Astrocyte (in vitro differentiated cells and primary cell): ENCODE measurements around the gene TMOD3.

ENCODE experiments used
- EZH2 ChIP-seq: IDR thresholded peaks from 2 replicates; pipeline ENCODE4 v1.6.1; 2012; ENCODE audit warnings: mild to moderate bottlenecking, low read length, inconsistent platforms; ENCODE audit not compliant: insufficient read depth
- TF ChIP-seq, protein P1 (sequence below): IDR thresholded peaks from 2 replicates; pipeline ENCODE4 v1.5.1; 2011; ENCODE audit warnings: low read depth, mild to moderate bottlenecking, inconsistent platforms, low read length, moderate library complexity; ENCODE audit not compliant: insufficient read depth

- TF ChIP-seq, protein P1, sequence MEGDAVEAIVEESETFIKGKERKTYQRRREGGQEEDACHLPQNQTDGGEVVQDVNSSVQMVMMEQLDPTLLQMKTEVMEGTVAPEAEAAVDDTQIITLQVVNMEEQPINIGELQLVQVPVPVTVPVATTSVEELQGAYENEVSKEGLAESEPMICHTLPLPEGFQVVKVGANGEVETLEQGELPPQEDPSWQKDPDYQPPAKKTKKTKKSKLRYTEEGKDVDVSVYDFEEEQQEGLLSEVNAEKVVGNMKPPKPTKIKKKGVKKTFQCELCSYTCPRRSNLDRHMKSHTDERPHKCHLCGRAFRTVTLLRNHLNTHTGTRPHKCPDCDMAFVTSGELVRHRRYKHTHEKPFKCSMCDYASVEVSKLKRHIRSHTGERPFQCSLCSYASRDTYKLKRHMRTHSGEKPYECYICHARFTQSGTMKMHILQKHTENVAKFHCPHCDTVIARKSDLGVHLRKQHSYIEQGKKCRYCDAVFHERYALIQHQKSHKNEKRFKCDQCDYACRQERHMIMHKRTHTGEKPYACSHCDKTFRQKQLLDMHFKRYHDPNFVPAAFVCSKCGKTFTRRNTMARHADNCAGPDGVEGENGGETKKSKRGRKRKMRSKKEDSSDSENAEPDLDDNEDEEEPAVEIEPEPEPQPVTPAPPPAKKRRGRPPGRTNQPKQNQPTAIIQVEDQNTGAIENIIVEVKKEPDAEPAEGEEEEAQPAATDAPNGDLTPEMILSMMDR: peak; percentile 80
- no peak for TF ChIP-seq EZH2
Measured at GRCh38 chr15:51888593-51889195, 59.2 kb downstream of the TMOD3 start.
